Right cardiac atrium (tissue), 5 donors: ENCODE data around the gene ECPAS. TPM values are rescaled to one million over a fixed set of nuclear protein-coding genes. Genes with fewer than 3 reads are reported as not detected.
"Not testable (repeated sequence)": the region's sequence is repeated elsewhere in the genome, so short reads cannot be mapped to it uniquely, and the experiment has no call there.

Source experiments
- ATAC-seq, 2 donors: fragments of 200-7000 bp; cut with Tn5 transposase; one replicate each; pipeline versions ENCODE4 v1.8.0 to v1.9.1; 2020; ENCODE audit warnings: moderate library complexity in 2 of 2, mild to moderate bottlenecking in 1 of 2
- DNase-seq, 3 donors: peaks; one replicate each; pipeline ENCODE4 v3.0.0-alpha.2; 2020
- H3K27ac ChIP-seq: one replicate; pipeline ENCODE4 v1.5.1; 2013; ENCODE audit warnings: mild to moderate bottlenecking, low read length, control low read depth, moderate library complexity
- H3K27me3 ChIP-seq: one replicate; pipeline ENCODE4 v1.6.1; 2013; ENCODE audit not compliant: control insufficient read depth, insufficient read depth
- H3K4me1 ChIP-seq: one replicate; pipeline ENCODE4 v1.6.1; 2013; ENCODE audit warnings: low read length; ENCODE audit not compliant: control insufficient read depth, insufficient read depth
- H3K4me3 ChIP-seq: one replicate; pipeline ENCODE4 v1.5.1; 2013; ENCODE audit warnings: low read length, control low read depth
- H3K9me3 ChIP-seq: one replicate; pipeline ENCODE4 v1.6.1; 2013; ENCODE audit warnings: low read length; ENCODE audit not compliant: control insufficient read depth
- WGBS: extraction: QIAGEN DNeasy Blood & Tissue Kit; methylation state at CpG from one replicate; pipeline ENCODE4 v1.1.7; 2013; 5-methylcytosine and 5-hydroxymethylcytosine counted together
- intact Hi-C, 4 donors: fragments of 100-400 bp; cut with DNase I; formaldehyde crosslinking; loops; one replicate each; pipeline versions ENCODE4 v1.11.0 to v1.14.0; 2022 to 2023
- polyA plus RNA-seq: library from polyadenylated mRNA; stranded (reverse); fragments of 200-250 nt; gene quantifications from one replicate; pipeline ENCODE4 v1.2.3, GENCODE V29; 2013
- total RNA-seq, 4 donors: library from RNA; stranded (reverse); fragmentation: NEBNext Ultra II Directional; extraction: Animal tissue kit (Norgen Biotek cat#: 25700); gene quantifications; one replicate each; pipeline ENCODE4 v1.2.1, GENCODE V29; 2021
- donor health status: healthy with polysubstance abuse.
- donor health status: DM: no; HTN: yes; CAD: no.
- donor health status: DM: no; HTN: no; CAD: no.
- donor health status: DM: no; HTN: yes; CAD: no; lungs with severe emphysema.
- donor health status: DM: yes; HTN: yes; CAD: no.

ECPAS gene
- total and polyA plus RNA-seq, 5 donors = 24.3 to 99.1 (median 90.0) TPM

GRCh38 chr9:111467778-111468367 lies 16.3 kb downstream of the ECPAS start:
- WGBS = 88% methylated on average over 4 of the region's 4 CpGs

GRCh38 chr9:111463048-111463447 lies 21.1 kb downstream of the ECPAS start:
- Histone ChIP-seq H3K9me3 (peaks cover 3% of the 10 kb centered on the region), H3K4me1 (peaks cover 5% of the 10 kb centered on the region), H3K27me3 (no peaks in the 10 kb centered on the region), H3K27ac (no peak overlapping the region), H3K4me3 (no peak overlapping the region)
- intact Hi-C loops = no loop called here
- DNase-seq = no peak
- 89% methylated on average over 2 of the region's 2 CpGs for WGBS
- ATAC-seq = peak in 1 of 2 donors; percentile 16

More at GRCh38 chr9:111467778-111468367, 16.3 kb downstream of the ECPAS start:
- peaks cover 2% of the 10 kb centered on the region for H3K4me1 ChIP-seq
- ATAC-seq (no peak), DNase-seq (no peak)
- H3K27ac ChIP-seq = no peak overlapping the region
- intact Hi-C loops = no loop called here
- no peaks in the 10 kb centered on the region for H3K27me3 ChIP-seq
- no peak overlapping the region for H3K4me3 ChIP-seq
- no peaks in the 10 kb centered on the region for H3K9me3 ChIP-seq

GRCh38 chr9:111458139-111459009 lies 25.8 kb downstream of the ECPAS start:
- intact Hi-C loops = loop anchor here in 1 of 4 donors (10.0 kb wide), 1 partner anchor 646 kb away; no protein-coding TSS in a partner anchor
- Histone ChIP-seq H3K4me1 (peaks cover 9% of the 10 kb centered on the region), H3K27me3 (no peaks in the 10 kb centered on the region), H3K4me3 (no peak overlapping the region), H3K27ac (no peak overlapping the region), H3K9me3 (peaks cover 3% of the 10 kb centered on the region)
- no peak for DNase-seq
- 63% methylated on average over 7 of the region's 7 CpGs for WGBS
- ATAC-seq = no peak

- Histone ChIP-seq H3K27me3 (no peaks in the 10 kb centered on the region), H3K4me3 (no peak overlapping the region), H3K27ac (no peak overlapping the region), H3K9me3 (no peaks in the 10 kb centered on the region), H3K4me1 (peaks cover 9% of the 10 kb centered on the region)
- DNase-seq (no peak), ATAC-seq (peak; percentile 38 to 45)
- intact Hi-C loops = loop anchor here in 1 of 4 donors (10.0 kb wide), 1 partner anchor 648 kb away; no protein-coding TSS in a partner anchor
- 45% methylated on average over 2 of the region's 2 CpGs for WGBS
Observed at GRCh38 chr9:111456529-111456928, 27.7 kb downstream of the ECPAS start.

GRCh38 chr9:111455638-111456037 lies 28.5 kb downstream of the ECPAS start:
- intact Hi-C loops = loop anchor here in 1 of 4 donors (10.0 kb wide), 1 partner anchor 649 kb away; no protein-coding TSS in a partner anchor
- ATAC-seq (no peak), DNase-seq (no peak)
- peaks cover 9% of the 10 kb centered on the region for H3K4me1 ChIP-seq
- no peak overlapping the region for H3K4me3 ChIP-seq
- H3K27me3 ChIP-seq = no peaks in the 10 kb centered on the region
- WGBS = 100% methylated on average over 2 of the region's 2 CpGs
- no peaks in the 10 kb centered on the region for H3K9me3 ChIP-seq
- H3K27ac ChIP-seq = no peak overlapping the region

- no peak for ATAC-seq
- DNase-seq = no peak
- Histone ChIP-seq H3K27ac (no peak overlapping the region), H3K9me3 (no peaks in the 10 kb centered on the region), H3K4me3 (no peak overlapping the region), H3K27me3 (no peaks in the 10 kb centered on the region), H3K4me1 (peaks cover 9% of the 10 kb centered on the region)
- WGBS = over 99% methylated on average over 5 of the region's 5 CpGs
- intact Hi-C loops = loop anchor here in 1 of 4 donors (10.0 kb wide), 1 partner anchor 650 kb away; no protein-coding TSS in a partner anchor
Observed at GRCh38 chr9:111454751-111455150, 29.4 kb downstream of the ECPAS start.

- Histone ChIP-seq H3K9me3 (no peaks in the 10 kb centered on the region), H3K27ac (no peak overlapping the region), H3K27me3 (no peaks in the 10 kb centered on the region), H3K4me3 (no peak overlapping the region), H3K4me1 (peaks cover 7% of the 10 kb centered on the region)
- ATAC-seq (no peak), DNase-seq (no peak)
- WGBS = 16% methylated on average over 1 of the region's 1 CpG
- intact Hi-C loops = loop anchor here in 1 of 4 donors (10.0 kb wide), 1 partner anchor 653 kb away; no protein-coding TSS in a partner anchor
Observed at GRCh38 chr9:111451570-111451969, 32.6 kb downstream of the ECPAS start.

GRCh38 chr9:111450124-111450523 lies 34.1 kb downstream of the ECPAS start:
- 43% methylated on average over 2 of the region's 2 CpGs for WGBS
- Histone ChIP-seq H3K4me3 (no peak overlapping the region), H3K4me1 (peaks cover 2% of the 10 kb centered on the region), H3K27ac (no peak overlapping the region), H3K27me3 (no peaks in the 10 kb centered on the region), H3K9me3 (no peaks in the 10 kb centered on the region)
- intact Hi-C loops = loop anchor here in 1 of 4 donors (10.0 kb wide), 1 partner anchor 655 kb away; no protein-coding TSS in a partner anchor
- DNase-seq (no peak), ATAC-seq (peak in 1 of 2 donors; percentile 32)

GRCh38 chr9:111449705-111450104 lies 34.5 kb downstream of the ECPAS start:
- Histone ChIP-seq H3K27me3 (no peaks in the 10 kb centered on the region), H3K9me3 (no peaks in the 10 kb centered on the region), H3K27ac (no peak overlapping the region), H3K4me3 (no peak overlapping the region), H3K4me1 (peaks cover 2% of the 10 kb centered on the region)
- intact Hi-C loops = loop anchor here in 1 of 4 donors (10.0 kb wide), 2 partner anchors 75 to 655 kb away; partner anchors contain the start of gene ZNF483
- DNase-seq (no peak), ATAC-seq (peak; percentile 19 to 28)
- 80% methylated on average over 1 of the region's 1 CpG for WGBS

- WGBS = 93% methylated on average over 1 of the region's 1 CpG
- H3K9me3 ChIP-seq, ATAC-seq, H3K4me1 ChIP-seq, H3K4me3 ChIP-seq, DNase-seq, H3K27ac ChIP-seq, H3K27me3 ChIP-seq: not testable (repeated sequence)
- intact Hi-C loops = loop anchor here in 1 of 4 donors (10.0 kb wide), 1 partner anchor 79 kb away; the partner anchor contains the start of gene ZNF483
Observed at GRCh38 chr9:111445799-111446198, 38.4 kb downstream of the ECPAS start.

- no peaks in the 10 kb centered on the region for H3K9me3 ChIP-seq
- no peak overlapping the region for H3K4me3 ChIP-seq
- intact Hi-C loops = loop anchor here in 1 of 4 donors (10.0 kb wide), 1 partner anchor 81 kb away; the partner anchor contains the start of gene ZNF483
- H3K27ac ChIP-seq = no peak overlapping the region
- no peaks in the 10 kb centered on the region for H3K27me3 ChIP-seq
- ATAC-seq = no peak
- no peak for DNase-seq
- no peaks in the 10 kb centered on the region for H3K4me1 ChIP-seq
- 95% methylated on average over 4 of the region's 4 CpGs for WGBS
Observed at GRCh38 chr9:111443454-111443853, 40.7 kb downstream of the ECPAS start.
